IMR-90 (cell line): ENCODE measurements around the gene ELP2. TPM values are rescaled to one million over a fixed set of nuclear protein-coding genes. Genes with fewer than 3 reads are reported as not detected.

ENCODE experiments used
- ATAC-seq: fragments of 200-7000 bp; cut with Tn5 transposase; 2 replicates; pipeline ENCODE4 v1.9.1; 2020; ENCODE audit warnings: low read depth, mild to moderate bottlenecking, moderate library complexity
- BruUV-seq: library from RNA; stranded (reverse); fragments of 400-500 nt; replicated peaks from 2 replicates; lab custom pipeline; 2021; lab: Mats Ljungman, UMichigan
- CTCF ChIA-PET: fragments of 300-600 bp; formaldehyde crosslinking; extraction: SDS; loops from one replicate; lab custom pipeline; 2021; ENCODE audit warnings: antibody characterized with exemption; lab: Yijun Ruan, JAX
- POLR2A ChIA-PET: fragments of 300-600 bp; sonication (Branson Sonifier 250); formaldehyde crosslinking; loops from one replicate; lab custom pipeline; 2022; ENCODE audit warnings: antibody characterized with exemption; ENCODE audit not compliant: unreplicated experiment; lab: Charles Lee
- DNase-seq: peaks from one replicate; pipeline ENCODE4 v3.0.0; 2013
- H2AFZ ChIP-seq: replicated peaks from 2 replicates; pipeline ENCODE3; 2013; ENCODE audit warnings: low read length, mild to moderate bottlenecking; ENCODE audit not compliant: poor library complexity
- H2AK5ac ChIP-seq: 2 replicates; pipeline ENCODE4 v1.6.1; 2013; ENCODE audit warnings: low read depth, low read length, inconsistent platforms
- H2AK9ac ChIP-seq: replicated peaks from 2 replicates; pipeline ENCODE3; 2013; ENCODE audit warnings: mild to moderate bottlenecking, low read depth, low read length, moderate library complexity; ENCODE audit not compliant: poor library complexity
- H2BK120ac ChIP-seq: 2 replicates; pipeline ENCODE4 v1.6.1; 2013; ENCODE audit warnings: low read depth, low read length, inconsistent platforms
- H2BK15ac ChIP-seq: 3 replicates; pipeline ENCODE4 v1.6.1; 2013; ENCODE audit warnings: low read depth, low read length, inconsistent platforms
- H2BK20ac ChIP-seq: 2 replicates; pipeline ENCODE4 v1.6.1; 2013; ENCODE audit warnings: low read depth, mild to moderate bottlenecking, inconsistent platforms, low read length, moderate library complexity
- H2BK5ac ChIP-seq: 2 replicates; pipeline ENCODE4 v1.6.1; 2013; ENCODE audit warnings: mild to moderate bottlenecking, low read depth, low read length, inconsistent platforms; ENCODE audit not compliant: poor library complexity, severe bottlenecking
- H3K14ac ChIP-seq: replicated peaks from 2 replicates; pipeline ENCODE4 v1.6.1; 2013; ENCODE audit warnings: low read depth, low read length, inconsistent platforms
- H3K18ac ChIP-seq: 2 replicates; pipeline ENCODE4 v1.6.1; 2013; ENCODE audit warnings: low read depth, low read length, control low read depth
- H3K23ac ChIP-seq: 2 replicates; pipeline ENCODE4 v1.6.1; 2013; ENCODE audit warnings: low read depth, low read length, inconsistent platforms
- H3K27ac ChIP-seq: 2 replicates; pipeline ENCODE4 v1.5.1; 2013; ENCODE audit warnings: mild to moderate bottlenecking, control low read depth, low read length; ENCODE audit not compliant: insufficient read depth
- H3K27me3 ChIP-seq: 2 replicates; pipeline ENCODE4 v1.6.1; 2013; ENCODE audit warnings: low read length; ENCODE audit not compliant: control insufficient read depth, insufficient read depth
- H3K36me3 ChIP-seq: 2 replicates; pipeline ENCODE4 v1.6.1; 2013; ENCODE audit warnings: low read length, mixed read lengths; ENCODE audit not compliant: control insufficient read depth, insufficient read depth
- H3K4ac ChIP-seq: 2 replicates; pipeline ENCODE4 v1.6.1; 2013; ENCODE audit warnings: low read depth, low read length, inconsistent platforms
- H3K4me1 ChIP-seq: 2 replicates; pipeline ENCODE4 v1.6.1; 2013; ENCODE audit warnings: low read length, mixed read lengths; ENCODE audit not compliant: control insufficient read depth, insufficient read depth
- H3K4me2 ChIP-seq: 2 replicates; pipeline ENCODE4 v1.6.1; 2013; ENCODE audit warnings: low read depth, mild to moderate bottlenecking, control low read depth, low read length, moderate library complexity
- H3K4me3 ChIP-seq: 2 replicates; pipeline ENCODE4 v1.5.1; 2013; ENCODE audit warnings: low read depth, mild to moderate bottlenecking, control low read depth, low read length, moderate library complexity; ENCODE audit not compliant: insufficient read depth
- H3K56ac ChIP-seq: 2 replicates; pipeline ENCODE4 v1.6.1; 2013; ENCODE audit warnings: low read length, inconsistent platforms; ENCODE audit not compliant: insufficient read depth; ENCODE audit errors: extremely low read depth
- H3K79me1 ChIP-seq, 2 experiments: 2 replicates each; pipeline ENCODE4 v1.6.1; 2013; ENCODE audit warnings: low read length in 2 of 2, inconsistent platforms in 1 of 2, low read depth in 1 of 2
- H3K9ac ChIP-seq: 2 replicates; pipeline ENCODE4 v1.6.1; 2013; ENCODE audit warnings: low read depth, low read length, control low read depth
- H3K9me1 ChIP-seq: 2 replicates; pipeline ENCODE4 v1.6.1; 2013; ENCODE audit warnings: low read length, inconsistent platforms; ENCODE audit not compliant: insufficient read depth
- H3K9me3 ChIP-seq: 2 replicates; pipeline ENCODE4 v1.6.1; 2013; ENCODE audit warnings: low read length; ENCODE audit not compliant: control insufficient read depth, insufficient read depth
- H4K20me1 ChIP-seq: 2 replicates; pipeline ENCODE4 v1.6.1; 2013; ENCODE audit warnings: low read length, inconsistent platforms; ENCODE audit not compliant: insufficient read depth
- H4K5ac ChIP-seq: 2 replicates; pipeline ENCODE4 v1.6.1; 2013; ENCODE audit warnings: mild to moderate bottlenecking, low read depth, low read length, control low read depth
- H4K8ac ChIP-seq, 2 experiments: 2 replicates each; pipeline ENCODE4 v1.6.1; 2013; ENCODE audit warnings: low read depth in 2 of 2, low read length in 2 of 2, control low read depth in 1 of 2, inconsistent platforms in 1 of 2
- H4K91ac ChIP-seq: 2 replicates; pipeline ENCODE4 v1.6.1; 2013; ENCODE audit warnings: low read depth, low read length, inconsistent platforms; ENCODE audit not compliant: insufficient read depth
- BHLHE40 ChIP-seq: fragments of 150-350 bp; IDR thresholded peaks from 2 replicates; pipeline ENCODE4 v1.6.1; 2016; ENCODE audit warnings: mild to moderate bottlenecking, low read depth, low read length
- CEBPB ChIP-seq: IDR thresholded peaks from 2 replicates; pipeline ENCODE4 v1.6.1; 2012; ENCODE audit warnings: low read depth, low read length, improper control_type of control experiment
- CHD1 ChIP-seq: IDR thresholded peaks from 2 replicates; pipeline ENCODE4 v1.6.1; 2012; ENCODE audit warnings: low read depth, low read length, improper control_type of control experiment
- FOS ChIP-seq: fragments of 150-350 bp; IDR thresholded peaks from 2 replicates; pipeline ENCODE4 v1.6.1; 2016; ENCODE audit warnings: low read depth, low read length
- MAFK ChIP-seq: IDR thresholded peaks from 2 replicates; pipeline ENCODE4 v1.6.1; 2012; ENCODE audit warnings: low read depth, low read length, improper control_type of control experiment
- MAZ ChIP-seq: IDR thresholded peaks from 2 replicates; pipeline ENCODE4 v1.6.1; 2012; ENCODE audit warnings: low read depth, mild to moderate bottlenecking, low read length, improper control_type of control experiment, moderate library complexity, borderline replicate concordance
- MXI1 ChIP-seq: IDR thresholded peaks from 2 replicates; pipeline ENCODE4 v1.6.1; 2012; ENCODE audit warnings: low read depth, mild to moderate bottlenecking, low read length, moderate library complexity, borderline replicate concordance
- NFE2L2 ChIP-seq: fragments of 150-350 bp; IDR thresholded peaks from 2 replicates; pipeline ENCODE4 v1.6.1; 2016; ENCODE audit warnings: low read depth, mild to moderate bottlenecking, low read length
- POLR2A ChIP-seq: IDR thresholded peaks from 2 replicates; pipeline ENCODE4 v1.6.1; 2012; ENCODE audit warnings: mild to moderate bottlenecking, low read depth, low read length
- RAD21 ChIP-seq: IDR thresholded peaks from 2 replicates; pipeline ENCODE4 v1.6.1; 2012; ENCODE audit warnings: low read length, improper control_type of control experiment
- RCOR1 ChIP-seq: IDR thresholded peaks from 2 replicates; pipeline ENCODE4 v1.6.1; 2012; ENCODE audit warnings: mild to moderate bottlenecking, low read length, improper control_type of control experiment; ENCODE audit not compliant: insufficient replicate concordance
- RFX5 ChIP-seq: IDR thresholded peaks from 2 replicates; pipeline ENCODE4 v1.8.0; 2012; ENCODE audit warnings: low read depth, mild to moderate bottlenecking, low read length, moderate library complexity
- SMC3 ChIP-seq: fragments of 150-350 bp; IDR thresholded peaks from 2 replicates; pipeline ENCODE4 v1.6.1; 2016; ENCODE audit warnings: low read depth, mild to moderate bottlenecking, antibody characterized with exemption, low read length, moderate library complexity
- WGBS, 2 experiments: methylation state at CpG; one replicate each; pipeline versions ENCODE4 v1.1.5 to v1.1.7; 2013; ENCODE audit warnings: missing lambda C conversion rate in 2 of 2; ENCODE audit not compliant: insufficient read length in 1 of 2; ENCODE audit errors: extremely low coverage in 2 of 2; 5-methylcytosine and 5-hydroxymethylcytosine counted together
- dilution Hi-C: fragments of 300-500 bp; cut with HindIII; formaldehyde crosslinking; loops from one replicate; pipeline ENCODE4 v1.14.3; 2018; ENCODE audit warnings: low sequenced_read_pairs; ENCODE audit not compliant: unreplicated experiment
- in situ Hi-C: fragments of 300-500 bp; cut with MboI; formaldehyde crosslinking; loops from 3 replicates; pipeline ENCODE4 v1.14.3; 2019; ENCODE audit warnings: low sequenced_read_pairs, inconsistent platforms, mixed read lengths
- intact Hi-C: fragments of 100-400 bp; cut with micrococcal nuclease; formaldehyde crosslinking; loops from 2 replicates; pipeline ENCODE4 v1.10.0; 2022
- polyA plus RNA-seq, 3 experiments: library from polyadenylated mRNA; depleted of rRNA; stranded (reverse); fragments of >200 nt; gene quantifications; 2 replicates each; pipeline ENCODE4 v1.2.3, GENCODE V29; 2012; ENCODE audit warnings: low replicate concordance in 1 of 3
- total RNA-seq: library from RNA; depleted of rRNA; stranded (reverse); fragments of >200 nt; gene quantifications from 2 replicates; pipeline ENCODE4 v1.2.3, GENCODE V29; 2012
- TF ChIP-seq, protein P1 (sequence below): fragments of 150-350 bp; IDR thresholded peaks from 2 replicates; pipeline ENCODE4 v1.6.1; 2017; ENCODE audit warnings: mild to moderate bottlenecking, antibody characterized with exemption, low read length, low read depth
- TF ChIP-seq, protein P2 (sequence below): conservative IDR thresholded peaks from 2 replicates; pipeline ENCODE4 v1.5.1; 2012; ENCODE audit warnings: mild to moderate bottlenecking, low read depth, low read length, improper control_type of control experiment
- TF ChIP-seq, protein P3 (sequence below): fragments of 150-350 bp; IDR thresholded peaks from 2 replicates; pipeline ENCODE4 v1.6.1; 2016; ENCODE audit warnings: low read depth, mild to moderate bottlenecking, low read length, moderate library complexity, borderline replicate concordance

ELP2 gene
- total and polyA plus RNA-seq, 2 of the 4 experiments (the other 2 are of a cell fraction) = 48.1 to 161 TPM

- H3K23ac ChIP-seq = no peak overlapping the region
- WGBS, 2 experiments = 91% methylated on average over 12 of the region's 22 CpGs; no CpG with 5 or more reads in 1 of the 2 experiments
- no peak overlapping the region for H2BK15ac ChIP-seq
- no peak overlapping the region for H2AK5ac ChIP-seq
- H3K9me1 ChIP-seq = no peaks in the 10 kb centered on the region
- no peak overlapping the region for H2AK9ac ChIP-seq
- dilution Hi-C loops (no loop called here), intact Hi-C loops (no loop called here), in situ Hi-C loops (no loop called here)
- no peaks in the 10 kb centered on the region for H4K20me1 ChIP-seq
- BruUV-seq = no TSS peak
- no peak for DNase-seq
- no peak overlapping the region for H3K27ac ChIP-seq
- no peak overlapping the region for H2BK120ac ChIP-seq
- no peak overlapping the region for H2BK5ac ChIP-seq
- no peak overlapping the region for H2BK20ac ChIP-seq
- H3K56ac ChIP-seq = no peak overlapping the region
- no peak overlapping the region for H3K14ac ChIP-seq
- H3K79me1 ChIP-seq = no peaks in the 10 kb centered on the region
- no peak overlapping the region for H4K8ac ChIP-seq
- no peak overlapping the region for H3K4me3 ChIP-seq
- peaks cover 11% of the 10 kb centered on the region for H3K36me3 ChIP-seq
- H4K91ac ChIP-seq = no peak overlapping the region
- no peaks in the 10 kb centered on the region for H3K9me3 ChIP-seq
- H3K4me1 ChIP-seq = no peaks in the 10 kb centered on the region
- no peak overlapping the region for H3K18ac ChIP-seq
- H3K27me3 ChIP-seq = no peaks in the 10 kb centered on the region
- H3K4ac ChIP-seq = no peak overlapping the region
- H2AFZ ChIP-seq = no peak overlapping the region
- ChIA-PET POLR2A (no interaction called here), CTCF (no interaction called here)
- no peak overlapping the region for H4K5ac ChIP-seq
- no peak overlapping the region for H3K9ac ChIP-seq
- ATAC-seq = no peak
- H3K4me2 ChIP-seq = no peak overlapping the region
- TF ChIP-seq FOS (no peak), MAFK (no peak), RFX5 (no peak), NFE2L2 (no peak), RAD21 (no peak), SMC3 (no peak), MXI1 (no peak), RCOR1 (no peak), CHD1 (no peak), POLR2A (no peak), CEBPB (no peak), MAZ (no peak), BHLHE40 (no peak)
- TF ChIP-seq, protein P1, sequence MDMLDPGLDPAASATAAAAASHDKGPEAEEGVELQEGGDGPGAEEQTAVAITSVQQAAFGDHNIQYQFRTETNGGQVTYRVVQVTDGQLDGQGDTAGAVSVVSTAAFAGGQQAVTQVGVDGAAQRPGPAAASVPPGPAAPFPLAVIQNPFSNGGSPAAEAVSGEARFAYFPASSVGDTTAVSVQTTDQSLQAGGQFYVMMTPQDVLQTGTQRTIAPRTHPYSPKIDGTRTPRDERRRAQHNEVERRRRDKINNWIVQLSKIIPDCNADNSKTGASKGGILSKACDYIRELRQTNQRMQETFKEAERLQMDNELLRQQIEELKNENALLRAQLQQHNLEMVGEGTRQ = no peak
- TF ChIP-seq, protein P2, sequence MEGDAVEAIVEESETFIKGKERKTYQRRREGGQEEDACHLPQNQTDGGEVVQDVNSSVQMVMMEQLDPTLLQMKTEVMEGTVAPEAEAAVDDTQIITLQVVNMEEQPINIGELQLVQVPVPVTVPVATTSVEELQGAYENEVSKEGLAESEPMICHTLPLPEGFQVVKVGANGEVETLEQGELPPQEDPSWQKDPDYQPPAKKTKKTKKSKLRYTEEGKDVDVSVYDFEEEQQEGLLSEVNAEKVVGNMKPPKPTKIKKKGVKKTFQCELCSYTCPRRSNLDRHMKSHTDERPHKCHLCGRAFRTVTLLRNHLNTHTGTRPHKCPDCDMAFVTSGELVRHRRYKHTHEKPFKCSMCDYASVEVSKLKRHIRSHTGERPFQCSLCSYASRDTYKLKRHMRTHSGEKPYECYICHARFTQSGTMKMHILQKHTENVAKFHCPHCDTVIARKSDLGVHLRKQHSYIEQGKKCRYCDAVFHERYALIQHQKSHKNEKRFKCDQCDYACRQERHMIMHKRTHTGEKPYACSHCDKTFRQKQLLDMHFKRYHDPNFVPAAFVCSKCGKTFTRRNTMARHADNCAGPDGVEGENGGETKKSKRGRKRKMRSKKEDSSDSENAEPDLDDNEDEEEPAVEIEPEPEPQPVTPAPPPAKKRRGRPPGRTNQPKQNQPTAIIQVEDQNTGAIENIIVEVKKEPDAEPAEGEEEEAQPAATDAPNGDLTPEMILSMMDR = no peak
- TF ChIP-seq, protein P3, sequence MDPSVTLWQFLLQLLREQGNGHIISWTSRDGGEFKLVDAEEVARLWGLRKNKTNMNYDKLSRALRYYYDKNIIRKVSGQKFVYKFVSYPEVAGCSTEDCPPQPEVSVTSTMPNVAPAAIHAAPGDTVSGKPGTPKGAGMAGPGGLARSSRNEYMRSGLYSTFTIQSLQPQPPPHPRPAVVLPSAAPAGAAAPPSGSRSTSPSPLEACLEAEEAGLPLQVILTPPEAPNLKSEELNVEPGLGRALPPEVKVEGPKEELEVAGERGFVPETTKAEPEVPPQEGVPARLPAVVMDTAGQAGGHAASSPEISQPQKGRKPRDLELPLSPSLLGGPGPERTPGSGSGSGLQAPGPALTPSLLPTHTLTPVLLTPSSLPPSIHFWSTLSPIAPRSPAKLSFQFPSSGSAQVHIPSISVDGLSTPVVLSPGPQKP = no peak
Measured at GRCh38 chr18:36199691-36200295, 70.1 kb downstream of the ELP2 start.
